T-helper 22 cell (primary cell): ENCODE results near the gene GRIN3A.

Source experiments
- DNase-seq: peaks from one replicate; pipeline ENCODE4 v3.0.0-alpha.2; 2020; ENCODE audit warnings: low read depth

The GRIN3A gene

DNA sequence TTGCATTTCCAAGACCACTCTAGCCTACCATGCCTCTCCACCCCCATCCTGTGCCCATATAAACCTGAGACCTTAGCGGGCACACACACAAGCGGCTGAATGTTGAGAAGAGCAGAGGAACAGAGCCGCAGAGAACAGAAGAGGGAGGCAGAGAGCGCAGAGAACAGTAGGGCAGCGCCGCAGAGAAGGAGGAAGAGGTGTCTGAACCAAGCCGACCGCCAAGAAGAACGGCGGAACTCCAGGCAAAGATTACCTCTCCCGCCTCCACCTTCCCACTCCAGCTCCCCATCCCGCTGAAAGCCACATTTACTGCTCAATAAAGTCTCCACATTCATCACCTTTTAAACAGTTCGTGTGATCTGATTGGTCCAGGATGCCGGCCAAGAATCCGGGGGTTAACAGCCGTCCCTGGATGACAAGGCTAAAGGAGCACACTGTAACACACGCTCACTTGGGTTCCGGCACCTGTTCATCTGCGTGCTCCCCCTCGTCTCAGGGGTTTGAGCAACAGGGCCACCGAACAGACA, 33.2 kb downstream of the GRIN3A start:
- DNase-seq, result no peak

DNA sequence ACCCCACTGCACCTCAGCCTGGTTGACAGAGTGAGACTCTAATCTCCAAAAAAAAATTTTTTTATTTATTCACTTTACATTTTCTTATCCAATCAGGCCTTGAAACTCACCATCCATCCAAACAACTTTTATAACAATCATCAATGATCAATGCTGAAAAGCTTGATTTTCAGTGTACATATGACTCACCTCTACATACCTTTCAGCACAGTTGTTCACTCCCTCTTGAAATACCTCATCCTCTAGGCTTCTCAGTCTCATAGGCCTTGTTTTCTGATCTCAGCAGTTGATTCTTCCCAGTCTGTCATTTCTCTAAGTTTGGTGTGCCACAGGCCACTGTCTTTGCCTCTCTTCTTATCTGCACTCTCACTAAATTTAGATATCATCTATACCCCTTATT, 36.2 kb downstream of the GRIN3A start:
- DNase-seq, result no peak

DNA sequence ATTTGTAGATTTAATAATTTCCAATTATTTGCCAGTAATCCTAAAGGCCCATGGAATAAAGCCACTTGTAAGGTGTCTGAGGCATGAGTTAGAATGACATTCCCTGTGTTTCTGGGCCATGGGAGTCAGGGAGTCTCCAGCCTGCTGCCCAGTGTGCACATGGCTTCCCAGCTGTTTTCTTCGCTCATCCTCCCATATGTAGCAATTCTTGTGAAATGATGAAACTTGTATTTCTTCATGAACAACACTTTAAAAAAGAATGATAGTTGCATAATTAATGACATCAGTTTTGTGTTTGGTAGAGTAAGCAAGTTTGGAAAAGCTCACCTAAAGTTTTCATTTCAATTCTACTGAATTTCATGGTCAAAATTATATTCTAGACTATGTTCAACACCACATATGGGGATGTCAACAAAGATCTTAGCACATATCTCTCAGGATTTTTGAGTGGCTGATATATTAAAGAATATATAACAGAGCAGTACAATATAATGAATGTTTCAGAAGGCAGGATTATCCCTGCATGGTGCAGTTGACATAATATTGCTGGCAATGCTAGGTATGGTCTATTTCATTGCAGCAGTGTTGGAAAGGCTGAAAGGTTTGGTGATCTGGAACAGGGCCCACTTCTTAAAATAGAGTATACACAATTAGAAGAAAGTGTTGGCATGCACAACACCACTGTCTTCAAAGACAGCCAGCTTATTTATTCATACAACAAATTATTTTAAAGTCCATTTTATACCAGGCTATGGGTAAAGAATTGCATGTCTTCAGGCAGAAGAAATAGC, 44.7 kb downstream of the GRIN3A start:
- no peak for DNase-seq

DNA sequence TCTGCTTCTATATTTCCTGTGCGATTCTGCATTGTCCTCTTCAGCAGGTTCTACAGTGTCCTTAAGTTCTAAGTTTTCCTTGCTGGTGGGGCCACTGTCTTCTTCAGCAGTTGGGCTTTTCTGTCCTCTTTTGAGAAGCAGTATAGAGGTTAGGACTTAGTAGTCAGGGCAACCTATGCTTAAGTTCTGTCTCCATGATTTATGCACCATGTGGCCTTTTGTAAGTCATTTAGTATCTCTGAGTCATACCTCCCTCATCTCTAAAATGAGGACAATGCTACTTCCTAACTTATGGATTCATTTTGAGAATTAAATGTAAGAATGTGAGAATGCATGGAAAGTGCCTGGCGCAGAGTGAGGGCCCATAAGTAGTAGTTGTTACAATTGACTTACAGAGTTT, 46.8 kb downstream of the GRIN3A start:
- DNase-seq, result no peak

DNA sequence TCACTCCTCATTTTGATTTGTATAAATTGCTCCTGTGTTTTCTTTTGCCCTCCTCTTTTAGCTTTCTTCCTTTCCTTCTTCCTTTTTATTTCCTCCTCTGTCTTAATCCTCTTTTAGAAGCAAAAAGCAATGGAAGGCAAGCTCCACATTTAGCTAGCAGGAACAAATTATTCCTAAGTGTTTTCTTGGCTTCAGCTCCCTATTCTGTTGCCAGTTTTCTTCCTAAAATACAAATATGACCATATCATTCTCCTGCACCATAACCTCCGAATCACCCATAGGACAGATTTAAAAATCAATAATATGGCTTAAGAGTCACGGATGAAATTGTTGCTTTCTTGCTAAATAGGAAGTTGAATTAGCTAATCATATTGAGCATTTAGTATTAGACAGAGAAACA, 49.4 kb downstream of the GRIN3A start:
- DNase-seq, result no peak

DNA sequence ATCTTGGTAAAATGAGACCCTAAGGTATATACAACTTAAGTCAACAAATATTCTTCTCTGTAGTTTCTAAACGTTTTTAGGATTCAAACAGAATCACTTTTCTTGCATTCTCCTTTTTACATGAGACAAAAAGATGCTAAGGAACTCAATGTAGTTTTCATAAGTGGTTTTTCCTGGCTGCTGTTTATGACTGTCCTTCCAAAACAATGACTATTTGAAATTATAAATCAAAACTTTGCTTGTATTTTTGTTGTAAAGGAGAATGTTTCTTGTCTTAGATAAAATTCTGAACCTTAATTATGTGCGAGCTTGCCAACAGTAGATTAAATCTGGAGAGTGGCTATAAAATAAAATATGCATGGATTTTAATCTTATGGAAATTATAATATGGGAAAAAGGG, 53.8 kb downstream of the GRIN3A start:
- no peak for DNase-seq

DNA sequence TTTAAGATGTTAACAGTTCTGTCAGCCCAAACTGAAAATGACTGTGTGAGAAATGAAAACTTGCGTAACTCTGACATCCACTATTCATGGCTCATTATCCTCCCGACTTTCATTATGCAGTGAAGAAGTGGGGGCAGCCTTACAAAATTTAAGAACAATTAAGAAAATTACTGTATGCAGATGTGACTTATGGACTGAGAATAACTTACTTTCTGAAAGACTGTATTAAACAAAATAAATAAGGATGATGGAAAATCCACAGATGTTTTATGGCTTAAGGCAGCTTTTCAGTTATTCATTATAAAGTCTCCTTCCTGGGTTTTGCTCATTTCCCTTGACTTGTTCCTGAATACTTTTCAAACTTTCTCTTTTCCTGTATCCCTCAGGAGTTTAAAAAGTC, 55.2 kb downstream of the GRIN3A start:
- no peak for DNase-seq

DNA sequence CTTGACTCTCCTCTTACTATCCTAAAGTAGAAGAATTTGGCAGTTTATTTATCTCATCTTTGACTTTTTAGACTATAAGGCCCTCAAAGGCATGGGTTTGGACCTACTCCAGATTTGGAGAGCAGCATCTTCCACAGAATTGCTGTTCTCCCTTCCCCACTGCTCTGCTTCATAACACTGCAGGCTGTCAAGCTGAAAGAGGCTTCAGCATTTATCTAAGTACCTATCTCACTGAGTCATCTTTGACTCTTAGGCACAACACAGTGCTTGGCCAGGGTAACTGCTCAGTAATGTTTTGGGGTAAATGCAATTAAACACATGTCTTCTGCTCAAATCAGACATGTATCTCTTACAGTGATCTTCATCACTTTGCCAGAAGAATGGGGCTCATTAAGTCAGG, 60.6 kb downstream of the GRIN3A start:
- DNase-seq, result no peak

DNA sequence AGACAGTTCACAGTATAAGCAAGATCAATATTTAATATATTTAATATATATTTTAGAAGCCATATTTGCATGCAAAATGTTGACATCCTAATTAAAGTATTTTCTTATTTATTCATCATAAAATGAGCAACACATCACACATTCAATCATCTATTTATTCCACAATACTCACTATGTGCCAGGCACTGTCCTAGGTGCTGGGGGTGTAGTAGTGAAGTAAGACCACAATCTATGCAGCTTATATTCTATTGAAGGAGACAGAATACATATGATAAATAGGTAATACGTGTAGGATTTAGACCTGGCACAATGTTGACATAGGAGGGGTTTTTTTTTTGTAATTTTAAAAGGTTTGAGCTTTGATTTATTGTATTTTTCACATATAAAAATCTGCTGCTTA, 63.1 kb downstream of the GRIN3A start:
- no peak for DNase-seq

DNA sequence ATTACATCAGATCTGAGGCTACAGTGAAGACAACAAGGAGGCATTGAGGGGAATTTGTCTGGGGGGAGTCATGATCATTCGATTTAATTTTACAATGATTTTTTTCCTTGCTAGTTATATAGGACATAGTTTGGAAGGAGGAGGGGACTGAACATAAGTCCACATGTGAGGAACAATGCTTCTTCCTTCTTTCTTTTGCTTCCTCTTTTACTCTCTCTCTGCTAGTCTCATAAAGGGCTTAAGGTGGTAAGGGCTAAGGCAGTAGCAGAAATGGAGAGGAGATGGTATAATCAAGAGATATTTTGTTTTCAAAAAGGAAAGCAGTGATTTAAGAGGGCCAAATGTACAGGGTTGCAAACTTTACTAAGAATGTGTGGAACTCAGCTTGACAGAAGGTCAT, 64.3 kb downstream of the GRIN3A start:
- no peak for DNase-seq

DNA sequence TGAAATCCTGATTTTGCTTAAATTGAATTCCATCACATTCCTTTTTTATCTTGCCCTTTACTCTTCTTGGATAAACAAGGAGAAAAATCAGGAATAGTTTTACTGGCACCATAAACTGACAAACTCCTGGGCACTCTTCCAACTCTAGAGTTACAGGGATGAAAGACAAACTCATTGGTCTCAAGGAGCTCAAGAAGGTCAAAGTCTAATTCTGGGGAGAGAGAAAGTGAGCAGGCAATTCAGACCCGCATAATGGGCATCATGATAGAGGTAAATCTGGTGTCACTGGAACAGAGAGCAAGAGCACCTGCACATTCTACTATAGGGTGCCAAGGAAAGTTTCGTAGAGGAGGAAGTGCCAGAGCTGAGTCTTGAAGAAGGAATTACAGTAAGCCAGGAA, 64.8 kb downstream of the GRIN3A start:
- DNase-seq, result no peak

DNA sequence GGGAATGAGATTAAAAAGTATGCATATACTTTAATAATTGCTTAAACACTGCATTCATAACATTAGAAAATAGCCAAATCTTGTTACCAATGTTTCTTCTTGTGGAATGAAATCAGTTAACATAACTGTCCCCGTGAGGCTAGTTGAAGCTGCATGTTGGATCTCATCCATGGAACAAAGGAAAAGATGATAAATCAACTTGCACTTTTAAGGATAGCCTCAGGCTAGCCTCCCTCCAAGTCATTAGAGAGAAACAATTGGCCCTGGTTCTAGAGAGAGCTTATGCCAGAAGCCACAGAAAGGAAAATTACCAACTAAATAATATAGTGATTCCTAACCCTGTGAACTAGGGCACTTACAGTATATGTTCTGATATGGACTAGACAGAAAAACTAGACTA, 66.9 kb downstream of the GRIN3A start:
- no peak for DNase-seq

DNA sequence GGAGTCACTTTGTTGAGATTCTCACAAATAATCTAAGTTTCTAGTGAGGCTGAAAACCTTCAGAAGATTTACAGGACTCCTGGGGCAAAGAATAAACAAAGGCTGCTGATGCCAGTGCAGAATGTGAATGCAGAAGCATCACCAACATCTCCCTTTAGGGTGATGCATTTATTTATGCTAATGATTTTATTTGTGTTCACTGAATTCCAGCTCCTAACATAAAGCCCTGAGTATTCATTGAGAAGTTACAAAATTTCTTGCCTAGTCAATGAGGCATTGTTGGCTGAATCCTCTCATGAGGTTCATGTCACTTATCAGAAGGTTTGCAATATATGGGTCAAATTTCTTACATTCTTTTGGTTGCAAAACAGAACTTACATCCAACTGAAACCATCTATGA, 70.0 kb downstream of the GRIN3A start:
- no peak for DNase-seq

DNA sequence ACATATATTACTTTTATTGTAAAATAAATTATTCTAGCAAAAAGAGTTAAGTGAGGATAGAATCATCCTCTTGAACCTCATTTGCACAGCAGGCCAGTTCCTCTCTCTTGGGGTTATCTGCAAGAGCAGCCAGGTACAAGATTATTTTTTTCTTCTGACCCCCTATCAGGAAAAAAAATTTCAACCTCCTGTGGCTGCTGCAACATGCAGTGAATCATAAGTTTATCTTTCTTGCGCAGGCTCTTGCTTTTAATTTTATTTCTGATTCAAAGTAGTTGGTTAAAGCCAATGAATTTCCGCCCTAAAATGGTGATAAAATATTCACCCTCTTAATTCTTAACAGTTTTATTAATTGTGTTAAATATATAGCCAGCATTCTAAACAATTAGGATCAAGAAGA, 74.0 kb downstream of the GRIN3A start:
- DNase-seq, result no peak

DNA sequence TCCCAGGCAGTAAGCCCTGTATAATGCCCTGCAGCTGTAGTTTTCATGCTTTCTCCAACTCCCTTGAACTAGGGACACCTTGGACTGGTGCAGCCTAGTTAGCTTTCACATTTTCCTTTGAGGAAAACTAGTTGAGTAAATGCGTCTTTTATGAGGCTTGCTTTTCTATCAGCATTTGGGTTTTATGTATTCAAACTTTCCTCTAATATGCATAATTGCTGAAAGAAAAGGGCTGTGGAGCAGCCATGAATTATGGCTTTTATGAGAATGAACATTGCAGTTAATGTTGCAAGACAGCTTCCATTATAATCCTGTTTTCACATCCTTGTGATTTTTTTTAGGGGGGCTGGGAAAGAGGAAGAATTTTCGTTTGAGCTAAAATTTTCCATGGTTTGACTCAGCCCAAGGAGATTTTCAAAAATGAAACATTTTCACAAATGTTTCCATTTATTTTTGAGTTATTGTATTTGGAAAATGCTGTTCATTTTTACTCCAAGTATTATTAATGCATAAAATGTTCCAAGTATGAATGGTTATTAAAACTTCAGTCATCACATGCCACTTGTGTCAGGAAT, 85.8 kb downstream of the GRIN3A start:
- no peak for DNase-seq

DNA sequence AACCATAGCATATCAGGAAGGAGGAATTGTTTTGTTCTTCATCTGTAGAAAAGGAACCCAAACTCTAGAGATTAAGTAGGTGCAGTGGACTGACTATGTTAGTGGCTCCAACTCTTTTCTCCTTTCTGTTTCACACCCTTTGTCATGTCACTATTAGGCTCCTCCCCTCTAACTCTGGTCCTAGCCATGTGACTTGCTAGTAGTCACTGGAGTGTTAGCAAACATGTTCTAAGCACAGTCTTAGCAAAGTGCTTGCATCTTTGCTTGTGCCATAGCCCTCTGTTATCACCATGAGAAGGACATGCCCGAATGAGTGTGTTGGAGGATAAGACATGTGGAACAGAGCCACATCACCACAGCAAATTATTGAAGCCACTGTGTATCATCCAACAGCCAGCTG, 88.3 kb downstream of the GRIN3A start:
- DNase-seq, result no peak

DNA sequence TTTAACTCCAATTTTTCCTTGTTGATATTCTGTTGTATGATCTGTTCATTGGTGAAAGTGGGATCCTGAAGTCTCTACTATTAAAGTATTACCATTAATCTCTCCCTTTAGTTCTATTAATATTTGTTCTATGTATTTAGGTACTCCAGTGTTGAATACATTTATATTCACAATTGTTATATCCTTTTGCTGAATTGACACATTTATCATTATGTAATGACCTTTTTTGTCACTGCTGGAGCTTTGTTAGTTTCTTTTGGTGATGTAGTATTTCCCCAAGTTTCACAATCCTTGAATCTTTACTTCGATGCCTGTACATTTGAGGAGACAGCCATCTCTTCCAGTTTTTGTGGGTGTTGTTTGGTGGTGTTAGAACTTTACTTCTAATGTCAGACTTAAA, 90.0 kb downstream of the GRIN3A start:
- no peak for DNase-seq

DNA sequence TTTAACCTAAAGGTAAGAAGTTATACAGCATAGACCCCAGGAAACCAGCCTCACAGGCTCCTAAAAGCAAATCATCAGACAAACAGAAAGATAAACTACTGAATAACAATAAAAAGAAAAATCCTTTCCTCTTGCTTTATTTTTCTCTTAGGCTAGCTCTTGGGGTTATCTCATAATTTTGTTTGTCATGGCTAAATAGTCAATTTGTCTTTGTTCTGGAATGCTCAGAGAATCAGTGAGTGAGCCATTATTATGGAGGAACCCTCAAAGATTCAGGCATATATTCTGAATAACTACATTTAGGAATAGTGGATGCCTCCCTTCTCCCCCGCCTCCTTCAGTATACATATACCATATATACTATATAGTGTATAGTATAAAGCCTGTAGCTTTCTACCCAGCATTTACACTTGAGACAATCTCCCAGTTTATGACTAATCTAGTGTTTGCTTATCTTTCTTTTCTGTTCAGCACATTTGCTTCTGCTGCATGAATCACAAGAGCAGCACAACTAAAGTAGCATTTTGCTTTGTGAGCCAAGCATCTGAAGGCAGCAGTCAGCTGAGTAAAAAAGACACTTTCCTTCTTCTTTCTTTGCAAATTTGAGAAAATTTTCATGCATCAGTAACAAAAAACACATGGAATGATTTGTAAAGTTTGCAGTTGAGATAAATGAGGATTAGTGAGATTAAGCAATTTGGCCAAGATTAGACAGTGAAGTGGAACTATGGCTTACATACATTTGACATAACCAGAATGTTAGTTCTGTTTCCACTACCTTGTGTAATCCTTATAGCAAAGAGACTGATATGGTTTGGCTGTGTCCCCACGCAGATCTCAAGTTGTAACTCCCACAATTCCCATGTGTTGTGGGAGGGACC, 98.4 kb downstream of the GRIN3A start:
- DNase-seq, result no peak

DNA sequence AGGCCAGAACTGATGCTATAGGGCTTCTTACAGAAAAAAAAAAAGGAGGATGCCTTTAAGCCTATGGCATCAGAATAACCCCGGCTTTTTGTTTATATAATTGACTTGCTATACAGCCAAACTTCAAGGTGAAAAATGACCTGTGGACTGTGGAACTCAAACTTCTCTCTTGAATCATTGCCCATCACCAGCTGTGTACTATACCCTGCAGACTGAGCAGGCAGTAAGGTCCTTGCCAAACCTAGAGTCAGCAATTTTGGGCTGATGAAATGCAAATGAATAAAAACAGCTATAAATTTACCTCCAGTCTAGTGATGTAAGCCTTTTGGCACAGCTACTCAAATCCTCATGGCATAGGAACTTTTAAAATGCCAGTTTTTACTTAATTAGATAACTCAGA, 99.1 kb downstream of the GRIN3A start:
- DNase-seq, result no peak

DNA sequence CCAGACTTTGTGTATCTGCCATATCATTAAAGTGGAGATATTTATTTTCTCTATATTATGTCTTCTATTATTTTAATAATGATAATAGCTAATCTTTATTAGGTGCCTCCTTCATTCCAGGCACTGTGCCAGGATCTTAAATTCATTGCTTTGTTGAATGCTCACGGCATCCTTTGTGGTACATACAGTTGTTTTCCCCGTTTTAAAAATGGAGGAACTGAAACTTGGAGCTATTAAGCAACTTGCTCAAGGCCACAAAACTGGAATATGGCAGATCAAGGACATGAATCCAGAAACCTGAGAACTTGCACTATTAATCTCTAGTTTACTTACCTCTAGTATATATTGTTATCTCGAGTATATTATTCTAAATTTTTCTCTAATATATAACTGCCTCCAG, 102.2 kb downstream of the GRIN3A start:
- DNase-seq, result no peak

DNA sequence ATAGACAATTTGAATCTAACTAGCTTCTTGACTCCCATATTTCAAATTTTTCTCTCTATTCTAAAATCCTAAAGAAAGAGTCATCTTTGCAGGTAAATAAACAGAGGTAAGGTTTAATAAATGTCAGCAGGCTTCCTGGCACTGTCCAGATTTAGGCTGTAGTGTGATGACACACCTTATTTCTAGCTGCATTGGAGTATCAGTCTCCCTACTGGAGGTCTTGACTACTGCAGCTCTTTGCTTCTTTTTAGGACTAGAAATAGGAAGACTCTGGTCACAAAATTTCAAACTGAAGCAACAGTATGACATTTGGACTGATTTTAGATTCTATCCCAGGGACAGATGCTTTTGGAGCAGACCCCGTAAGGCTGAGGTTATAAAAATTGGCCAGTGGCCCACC, 103.0 kb downstream of the GRIN3A start:
- DNase-seq, result no peak

DNA sequence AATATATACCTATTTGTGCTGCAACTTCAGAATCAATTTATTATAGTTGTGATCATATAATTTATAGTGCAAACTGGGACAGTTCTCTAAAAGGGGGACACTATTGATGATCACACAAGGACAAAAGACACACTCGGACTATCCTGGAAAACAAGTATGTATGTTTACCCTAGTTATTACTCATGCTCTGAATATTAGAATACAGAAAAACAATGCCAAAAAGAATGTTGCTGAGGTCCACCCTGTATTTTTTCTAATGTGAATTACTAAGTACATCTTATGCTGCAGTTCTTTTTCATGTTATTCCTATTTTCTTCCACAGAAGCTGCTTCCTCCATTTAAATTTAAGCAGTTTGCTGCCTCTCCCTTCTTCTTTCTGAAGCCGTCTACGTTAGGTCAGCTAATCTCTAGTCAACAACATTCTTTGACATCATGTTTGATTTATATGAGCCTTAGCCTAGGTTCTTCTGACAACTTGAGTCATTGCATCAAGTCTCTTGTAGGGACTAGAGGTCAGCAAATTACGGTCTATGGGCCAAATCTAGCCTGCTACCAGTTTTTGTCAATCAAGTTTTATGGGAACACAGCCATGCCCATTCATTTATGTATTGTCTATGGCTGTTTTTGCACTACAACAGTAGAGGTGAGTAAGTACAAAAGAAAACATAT, 103.6 kb downstream of the GRIN3A start:
- no peak for DNase-seq
